GM18870 (cell line): ENCODE results near the gene COQ3.
"Not testable (repeated sequence)": the region's sequence is repeated elsewhere in the genome, so short reads cannot be mapped to it uniquely, and the experiment has no call there.

ENCODE experiments used
- ATAC-seq: cut with Tn5 transposase; IDR thresholded peaks from one replicate; pipeline ENCODE4 v1.9.1; 2021; ENCODE audit warnings: moderate library complexity; ENCODE audit not compliant: unreplicated experiment

Gene COQ3

GRCh38 chr6:99390896-99391295 is 3.1 kb downstream of the COQ3 start:
- ATAC-seq = no peak

GRCh38 chr6:99384507-99384906 is 9.5 kb downstream of the COQ3 start:
- no peak for ATAC-seq

- no peak for ATAC-seq
Measured at GRCh38 chr6:99378636-99379035, 15.4 kb downstream of the COQ3 start.

GRCh38 chr6:99369533-99369932 is 24.5 kb downstream of the COQ3 start:
- ATAC-seq = no peak

- no peak for ATAC-seq
Measured at GRCh38 chr6:99366852-99367251, 27.1 kb downstream of the COQ3 start.

GRCh38 chr6:99364026-99364425 is 30.0 kb downstream of the COQ3 start:
- ATAC-seq = peak; percentile 93

GRCh38 chr6:99362678-99363268 is 31.2 kb downstream of the COQ3 start:
- peak; percentile 44 for ATAC-seq

- ATAC-seq = no peak
Measured at GRCh38 chr6:99359800-99360199, 34.2 kb downstream of the COQ3 start.

- no peak for ATAC-seq
Measured at GRCh38 chr6:99356641-99357040, 37.4 kb downstream of the COQ3 start.

- ATAC-seq = no peak
Measured at GRCh38 chr6:99354983-99355382, 39.0 kb downstream of the COQ3 start.

- no peak for ATAC-seq
Measured at GRCh38 chr6:99353126-99353525, 40.9 kb downstream of the COQ3 start.

- no peak for ATAC-seq
Measured at GRCh38 chr6:99350573-99350972, 43.4 kb downstream of the COQ3 start.

GRCh38 chr6:99349171-99350141 is 44.5 kb downstream of the COQ3 start, which contains the start of gene FAXC:
Gene FAXC (minus strand): TSS chr6:99349674. CDS start chr6:99349372, 302 bp downstream.
- ATAC-seq = no peak

GRCh38 chr6:99348288-99349170 is 45.5 kb downstream of the COQ3 start:
- no peak for ATAC-seq

- no peak for ATAC-seq
Measured at GRCh38 chr6:99347804-99348203, 46.2 kb downstream of the COQ3 start.

- ATAC-seq = no peak
Measured at GRCh38 chr6:99346595-99346994, 47.4 kb downstream of the COQ3 start.

GRCh38 chr6:99345164-99345563 is 48.8 kb downstream of the COQ3 start:
- ATAC-seq = no peak

GRCh38 chr6:99344289-99344688 is 49.7 kb downstream of the COQ3 start:
- ATAC-seq = peak; percentile 54

GRCh38 chr6:99341862-99342455 is 52.0 kb downstream of the COQ3 start:
- ATAC-seq = peak; percentile 54

GRCh38 chr6:99338188-99338587 is 55.8 kb downstream of the COQ3 start:
- ATAC-seq = no peak

GRCh38 chr6:99335298-99335697 is 58.7 kb downstream of the COQ3 start:
- not testable (repeated sequence) for ATAC-seq
